HG02840 (cell line): ENCODE results near the gene VASH1.

Source experiments
- ATAC-seq: cut with Tn5 transposase; IDR thresholded peaks from one replicate; pipeline ENCODE4 v1.9.1; 2021; ENCODE audit warnings: mild to moderate bottlenecking, moderate library complexity, moderate number of reproducible peaks; ENCODE audit not compliant: unreplicated experiment, low FRiP score

The VASH1 gene

GRCh38 chr14:76741074-76741473 lies 20.2 kb upstream of the VASH1 start:
- ATAC-seq, result no peak

GRCh38 chr14:76742185-76742584 lies 19.1 kb upstream of the VASH1 start:
- no peak for ATAC-seq

- no peak for ATAC-seq
These were observed 18.3 kb upstream of the VASH1 start for GRCh38 chr14:76742966-76743365.

- ATAC-seq, result no peak
These were observed 8.5 kb upstream of the VASH1 start for GRCh38 chr14:76752744-76753143.

GRCh38 chr14:76753541-76754198 lies 7.6 kb upstream of the VASH1 start:
- no peak for ATAC-seq

- ATAC-seq, result no peak
These were observed 6.7 kb upstream of the VASH1 start for GRCh38 chr14:76754586-76754985.

- ATAC-seq, result no peak
These were observed 5.5 kb upstream of the VASH1 start for GRCh38 chr14:76755610-76756370.

- ATAC-seq, result no peak
These were observed 4.9 kb upstream of the VASH1 start for GRCh38 chr14:76756371-76756750.

- ATAC-seq, result no peak
These were observed 1.7 kb upstream of the VASH1 start for GRCh38 chr14:76759589-76759988.

GRCh38 chr14:76760331-76761135 lies 735 bp upstream of the VASH1 start:
- no peak for ATAC-seq

GRCh38 chr14:76761960-76762410 lies 717 bp downstream of the VASH1 start:
- no peak for ATAC-seq

- no peak for ATAC-seq
These were observed 1.3 kb downstream of the VASH1 start for GRCh38 chr14:76762411-76763095.

- no peak for ATAC-seq
These were observed 2.1 kb downstream of the VASH1 start for GRCh38 chr14:76763096-76764041.

- no peak for ATAC-seq
These were observed 4.2 kb downstream of the VASH1 start for GRCh38 chr14:76765461-76765931.

GRCh38 chr14:76767681-76768656 lies 6.7 kb downstream of the VASH1 start:
- ATAC-seq, result peak; percentile 75

GRCh38 chr14:76768671-76769500 lies 7.6 kb downstream of the VASH1 start:
- ATAC-seq, result no peak

GRCh38 chr14:76769636-76770292 lies 8.5 kb downstream of the VASH1 start:
- no peak for ATAC-seq
